Ramos (cell line): ENCODE measurements around the gene MECR.

Experiments used
- in situ Hi-C: fragments of 300-500 bp; cut with MboI; formaldehyde crosslinking; loops from one replicate; pipeline ENCODE4 v1.14.3; 2022; ENCODE audit warnings: low sequenced_read_pairs; ENCODE audit not compliant: unreplicated experiment

The MECR gene

GRCh38 chr1:29144178-29144577 lies 86.6 kb downstream of the MECR start:
- in situ Hi-C loops = no loop called here

GRCh38 chr1:29142714-29143113 lies 88.0 kb downstream of the MECR start:
- in situ Hi-C loops = no loop called here
